HK-2 (cell line): ENCODE results near the gene PAPSS1.
"Not testable (repeated sequence)": the region's sequence is repeated elsewhere in the genome, so short reads cannot be mapped to it uniquely, and the experiment has no call there.

Experiments
- DNase-seq: peaks from one replicate; pipeline ENCODE4 v3.0.0-alpha.2; 2018; ENCODE audit not compliant: unreplicated experiment

Gene PAPSS1

GRCh38 chr4:107719922-107720722 lies at the start of gene PAPSS1:
TSS of gene PAPSS1 (minus strand) at chr4:107720234. CDS start at chr4:107720179, 55 bp downstream.
- peak; percentile 97 for DNase-seq

DNA sequence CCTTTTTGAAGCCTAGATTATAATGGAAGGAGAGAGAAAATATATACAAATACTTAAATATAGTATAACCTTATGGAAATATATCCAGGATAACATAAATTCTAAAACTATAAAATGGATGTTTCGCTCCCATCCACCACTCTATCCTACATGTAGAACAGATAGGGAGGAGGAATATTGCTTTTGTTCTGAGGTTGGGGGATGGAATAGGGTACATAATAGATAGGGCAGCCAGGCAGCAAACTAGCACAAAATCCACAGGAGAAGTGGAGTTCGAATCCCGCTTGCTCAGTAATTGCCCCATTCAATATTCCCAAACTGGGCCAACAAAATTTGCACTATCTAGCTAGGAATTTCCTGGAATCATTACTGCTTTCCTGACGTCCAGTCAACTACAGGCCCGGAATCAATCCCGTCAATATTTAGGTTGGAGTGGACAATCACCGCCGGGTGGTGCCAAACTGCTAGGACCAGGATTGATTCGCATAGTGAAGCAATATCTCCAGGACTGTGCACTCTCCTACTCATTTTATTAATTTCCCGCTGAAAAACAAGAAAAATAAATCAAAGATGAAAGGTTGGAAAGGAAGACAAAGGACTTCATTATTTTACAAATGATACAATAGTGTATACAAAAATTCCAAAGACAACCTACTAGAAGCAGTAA lies 40.4 kb upstream of the PAPSS1 start:
- DNase-seq, result no peak

- no peak for DNase-seq
Observed at GRCh38 chr4:107757864-107758476, 37.9 kb upstream of the PAPSS1 start.

DNA sequence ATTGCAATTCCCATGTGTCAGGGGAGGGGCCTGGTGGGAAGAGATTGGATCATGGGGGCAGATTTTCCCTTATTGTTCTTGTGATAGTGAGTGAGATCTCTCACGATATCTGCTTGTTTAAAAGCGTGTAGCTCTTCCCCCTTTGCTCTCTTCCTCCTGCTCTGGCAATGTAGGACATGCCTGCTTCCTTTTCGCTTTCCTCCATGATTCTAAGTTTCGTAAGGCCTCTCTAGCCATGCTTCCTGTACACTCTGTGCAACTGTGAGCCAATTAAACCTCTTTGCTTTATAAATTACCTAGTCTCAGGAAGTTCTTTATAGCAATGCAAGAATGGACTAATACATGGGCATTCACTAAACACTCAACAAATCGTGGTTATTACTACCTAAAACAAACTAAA lies 37.2 kb upstream of the PAPSS1 start:
- no peak for DNase-seq

GRCh38 chr4:107755841-107756356 lies 35.9 kb upstream of the PAPSS1 start:
- no peak for DNase-seq

DNA sequence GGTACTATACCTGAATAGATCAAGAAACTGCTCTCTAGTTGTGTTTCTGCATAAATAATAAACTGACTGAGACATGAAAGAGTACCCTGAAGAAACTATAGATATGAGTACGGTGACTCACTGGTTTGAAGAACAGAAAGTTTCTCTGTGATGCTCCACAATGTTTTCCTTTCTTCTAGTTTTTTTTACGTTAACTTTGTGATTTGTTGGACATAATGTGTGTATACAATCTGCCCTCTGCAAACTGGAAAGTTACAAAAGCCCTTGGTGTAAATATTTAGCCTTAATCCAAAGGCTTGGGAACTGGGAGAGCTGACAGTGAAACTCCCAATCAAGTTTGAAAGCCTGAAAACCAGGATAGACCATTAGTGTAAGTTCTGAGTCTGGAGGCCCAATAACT lies 31.6 kb upstream of the PAPSS1 start:
- DNase-seq, result no peak

DNA sequence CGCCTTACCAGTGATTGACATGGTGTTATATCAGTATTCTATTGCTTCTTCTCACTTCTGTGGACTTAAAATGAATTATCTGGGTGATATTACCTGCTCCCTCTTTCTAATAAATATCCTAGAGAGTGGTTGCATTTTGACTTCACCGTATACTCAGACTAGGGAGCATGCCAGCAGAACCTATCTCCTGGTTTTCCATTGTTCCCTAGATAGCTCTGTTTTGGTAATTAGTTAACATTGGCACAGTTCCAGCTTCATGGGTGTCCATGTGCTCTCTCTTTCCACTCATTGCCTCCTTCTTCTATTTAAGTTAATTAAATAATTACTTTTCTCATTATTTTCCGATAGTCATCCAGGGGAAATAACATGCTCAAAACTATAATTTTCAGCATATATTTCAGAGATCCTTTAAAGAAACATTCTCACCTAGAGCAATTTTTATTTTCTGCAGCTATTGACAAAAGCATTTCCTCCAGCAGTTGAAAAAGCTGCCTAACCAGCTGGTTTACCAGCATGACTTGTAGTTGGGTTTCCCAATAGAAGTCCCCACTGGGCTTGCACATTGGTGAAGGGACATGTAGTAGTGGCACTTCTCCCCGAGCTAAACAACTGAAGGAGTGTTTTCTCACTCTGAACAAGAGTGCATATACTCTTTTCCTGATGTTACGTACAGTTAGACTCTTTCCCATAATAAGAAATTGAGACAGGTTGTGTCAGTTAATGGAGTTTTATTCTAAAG lies 27.9 kb upstream of the PAPSS1 start:
- no peak for DNase-seq

GRCh38 chr4:107746161-107746560 lies 26.1 kb upstream of the PAPSS1 start:
- DNase-seq, result no peak

DNA sequence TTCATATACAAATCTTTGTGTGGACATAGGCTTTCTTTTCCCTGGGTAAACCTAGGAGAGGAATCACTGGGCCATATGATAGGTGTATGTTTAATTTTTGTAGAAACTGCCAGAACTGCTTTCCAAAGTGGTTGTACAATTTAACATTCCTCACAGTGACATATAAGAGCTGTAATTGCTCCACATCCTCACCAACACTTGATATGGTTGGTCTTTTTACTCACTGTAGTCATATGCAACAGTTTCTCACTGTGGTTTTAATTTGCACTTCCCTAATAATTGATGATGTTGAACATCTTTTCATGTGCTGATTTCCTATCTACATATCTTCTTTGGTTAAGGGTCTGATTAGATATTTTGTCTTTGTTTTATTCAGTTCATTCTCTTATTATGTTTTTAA lies 24.5 kb upstream of the PAPSS1 start:
- no peak for DNase-seq

DNA sequence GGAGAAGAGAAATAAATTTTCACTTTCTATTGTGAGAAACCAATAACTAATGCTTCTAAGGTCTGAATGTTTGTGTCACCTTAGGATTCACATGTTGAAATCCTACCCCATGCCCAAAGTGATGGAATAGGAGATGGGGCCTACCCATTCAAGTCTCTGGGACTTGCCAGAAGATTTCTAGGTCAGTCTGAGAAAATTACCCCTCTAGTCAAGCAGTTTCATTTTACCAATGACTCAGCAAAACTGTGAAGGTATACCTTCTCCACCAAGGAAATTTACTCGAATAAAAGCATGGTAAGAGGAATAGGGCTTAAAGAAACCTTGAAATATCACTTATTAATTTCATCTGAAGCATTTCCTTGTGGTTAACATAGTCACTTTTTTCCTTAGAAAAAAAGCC lies 23.5 kb upstream of the PAPSS1 start:
- DNase-seq, result no peak

- DNase-seq, result no peak
Observed at GRCh38 chr4:107742791-107743190, 22.8 kb upstream of the PAPSS1 start.

DNA sequence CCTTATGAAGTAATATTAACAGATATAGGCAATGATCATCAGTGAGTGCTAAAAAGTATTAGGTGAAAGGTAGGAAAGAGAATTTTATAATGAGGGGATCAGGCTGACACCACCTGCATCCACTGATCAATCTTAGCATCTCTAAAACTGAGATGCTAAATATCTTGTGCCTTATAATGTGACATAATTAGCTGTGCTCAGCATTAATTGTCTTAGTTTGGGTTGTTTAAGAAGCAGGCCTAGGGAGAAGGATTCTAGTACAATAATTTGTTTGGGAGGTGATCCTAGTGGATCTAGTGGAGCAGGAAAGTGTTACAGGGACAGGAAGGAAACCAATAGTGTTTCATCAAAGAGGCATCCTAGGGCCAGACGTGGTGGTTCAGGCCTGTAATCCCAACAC lies 22.2 kb upstream of the PAPSS1 start:
- DNase-seq, result no peak

DNA sequence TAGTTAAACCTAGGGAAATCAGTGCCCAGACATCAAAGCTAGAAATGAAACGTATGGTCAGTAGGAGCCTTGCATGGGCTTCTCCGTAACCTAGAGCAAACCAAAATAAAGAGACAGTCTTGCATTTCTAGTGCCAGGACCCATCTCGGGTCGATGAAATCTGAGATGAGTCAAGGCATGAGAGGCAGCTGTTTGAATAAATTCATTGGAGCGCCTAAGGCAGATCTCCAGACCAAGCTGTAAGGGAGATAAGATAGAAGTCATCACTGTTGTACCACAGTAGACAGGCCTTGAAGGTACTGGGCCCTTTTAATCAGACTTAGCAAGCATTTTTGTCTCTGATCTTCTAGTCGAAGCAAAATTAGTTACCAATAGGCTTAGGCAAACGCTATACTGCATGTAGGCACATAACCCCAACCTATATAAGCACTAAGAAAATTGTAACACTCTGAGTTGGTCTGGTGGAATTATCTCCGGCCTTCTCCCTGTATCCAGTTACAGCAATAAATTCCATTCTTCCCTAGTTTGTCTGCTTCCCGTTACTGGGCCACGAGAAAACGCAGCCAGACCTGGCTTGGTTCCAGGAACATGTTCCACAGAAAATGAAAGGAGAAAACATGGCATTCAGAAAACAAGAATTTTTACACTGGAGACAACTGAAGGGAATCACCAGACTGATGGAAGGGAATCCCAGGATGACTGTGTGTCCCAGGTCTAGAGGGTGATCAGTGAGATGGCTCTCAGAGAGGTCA lies 21.1 kb upstream of the PAPSS1 start:
- DNase-seq, result no peak

- no peak for DNase-seq
Observed at GRCh38 chr4:107740381-107740780, 20.3 kb upstream of the PAPSS1 start.

DNA sequence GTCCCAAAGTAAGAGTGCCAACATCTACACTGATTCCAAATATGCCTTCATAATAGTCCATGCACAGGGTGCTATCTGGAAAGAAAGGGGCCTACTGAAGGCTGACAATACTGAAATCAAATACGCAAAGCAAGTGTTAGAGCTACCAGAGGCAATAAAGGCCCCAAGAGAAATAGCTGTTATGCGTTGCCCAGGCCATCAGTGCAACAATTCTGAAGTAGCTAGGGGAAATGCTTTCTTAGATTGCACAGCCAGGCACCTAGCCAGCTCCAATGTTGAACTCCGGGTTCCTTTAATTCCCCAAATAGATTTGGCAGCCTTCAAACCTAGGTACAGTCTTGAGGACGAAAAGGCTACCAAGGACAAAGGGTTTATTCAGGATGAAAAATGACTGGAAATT lies 17.4 kb upstream of the PAPSS1 start:
- DNase-seq, result no peak

DNA sequence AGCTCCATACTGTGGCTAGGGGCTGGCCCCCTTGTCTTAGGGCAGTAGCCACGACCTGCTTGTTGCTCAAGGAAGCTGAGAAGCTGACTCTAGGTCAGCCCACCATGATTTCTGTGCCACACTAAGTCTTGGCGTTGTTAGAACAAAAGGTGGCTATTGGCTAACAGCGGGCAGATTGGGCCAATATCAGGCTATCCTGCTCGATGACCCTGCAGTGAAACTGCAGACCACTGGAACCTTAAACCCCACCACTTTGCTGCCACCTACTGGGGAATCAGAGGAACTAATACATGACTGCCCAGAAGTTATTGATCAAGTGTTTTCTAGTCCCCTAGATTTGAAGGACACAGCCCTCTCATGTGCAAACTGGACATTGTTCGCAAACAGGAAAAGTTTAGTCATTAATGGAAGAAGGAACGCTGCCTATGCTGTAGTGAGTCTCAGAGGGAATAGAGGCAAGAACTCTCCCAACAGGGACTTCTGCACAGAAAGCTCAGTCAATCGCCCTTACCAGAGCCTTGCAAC lies 17.0 kb upstream of the PAPSS1 start:
- peak; percentile 36 for DNase-seq

GRCh38 chr4:107736037-107736436 lies 16.0 kb upstream of the PAPSS1 start:
- DNase-seq, result no peak

GRCh38 chr4:107734120-107734519 lies 14.1 kb upstream of the PAPSS1 start:
- DNase-seq, result no peak

GRCh38 chr4:107733431-107733925 lies 13.4 kb upstream of the PAPSS1 start:
- no peak for DNase-seq

DNA sequence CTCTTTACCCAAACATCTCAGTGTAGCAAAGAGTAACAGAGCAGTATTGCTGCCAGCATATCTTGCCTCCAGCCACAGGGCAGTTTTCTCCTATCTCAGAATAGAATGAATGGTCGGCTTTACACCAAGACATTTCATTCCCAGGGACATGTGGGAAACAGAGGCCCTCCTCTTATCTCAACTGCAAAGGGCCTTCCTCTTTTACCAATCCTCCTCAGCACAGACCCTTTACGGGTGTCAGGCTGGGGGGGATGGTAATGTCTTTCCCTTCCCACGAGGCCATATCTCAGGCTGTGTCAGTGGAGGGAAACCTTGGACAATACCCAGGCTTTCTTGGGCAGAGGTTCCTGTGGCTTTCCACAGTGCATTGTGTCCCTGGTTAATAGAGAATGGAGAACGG lies 9.0 kb upstream of the PAPSS1 start:
- DNase-seq, result not testable (repeated sequence)
